ENCODE results near the gene SLC11A1.

SLC11A1 gene

GRCh38 chr2:218394298-218395089, 12.4 kb downstream of the SLC11A1 start:
- DNase-seq, result no peak

DNA sequence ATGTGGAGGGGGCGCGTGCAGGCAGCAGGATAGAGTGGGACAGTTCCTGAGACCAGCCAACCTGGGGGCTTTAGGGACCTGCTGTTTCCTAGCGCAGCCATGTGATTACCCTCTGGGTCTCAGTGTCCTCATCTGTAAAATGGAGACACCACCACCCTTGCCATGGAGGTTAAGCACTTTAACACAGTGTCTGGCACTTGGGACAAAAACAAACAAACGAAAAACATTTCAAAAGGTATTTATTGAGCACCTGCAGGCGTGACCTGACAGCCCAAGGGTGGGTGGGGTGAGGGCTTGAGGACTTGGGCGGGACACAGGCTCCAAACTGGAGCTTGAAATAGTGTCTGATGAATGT, 13.0 kb downstream of the SLC11A1 start:
- no peak for DNase-seq

DNA sequence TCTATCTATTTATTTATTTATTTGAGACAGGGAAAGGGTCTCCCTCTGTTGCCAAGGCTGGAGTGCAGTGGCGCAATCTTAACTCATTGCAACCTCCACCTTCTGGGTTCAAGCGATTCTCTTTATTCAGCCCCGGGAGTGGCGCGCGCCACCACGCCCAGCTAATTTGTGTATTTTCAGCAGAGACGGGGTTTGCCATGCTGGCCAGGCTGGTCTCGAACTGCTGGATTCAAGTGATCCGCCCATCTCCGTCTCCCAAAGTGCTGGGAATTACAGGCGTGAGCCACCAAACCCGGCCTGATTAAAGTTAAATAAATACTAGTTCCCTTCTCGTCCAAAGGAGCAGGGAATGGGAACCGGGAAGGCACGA, 13.4 kb downstream of the SLC11A1 start:
- no peak for DNase-seq

DNA sequence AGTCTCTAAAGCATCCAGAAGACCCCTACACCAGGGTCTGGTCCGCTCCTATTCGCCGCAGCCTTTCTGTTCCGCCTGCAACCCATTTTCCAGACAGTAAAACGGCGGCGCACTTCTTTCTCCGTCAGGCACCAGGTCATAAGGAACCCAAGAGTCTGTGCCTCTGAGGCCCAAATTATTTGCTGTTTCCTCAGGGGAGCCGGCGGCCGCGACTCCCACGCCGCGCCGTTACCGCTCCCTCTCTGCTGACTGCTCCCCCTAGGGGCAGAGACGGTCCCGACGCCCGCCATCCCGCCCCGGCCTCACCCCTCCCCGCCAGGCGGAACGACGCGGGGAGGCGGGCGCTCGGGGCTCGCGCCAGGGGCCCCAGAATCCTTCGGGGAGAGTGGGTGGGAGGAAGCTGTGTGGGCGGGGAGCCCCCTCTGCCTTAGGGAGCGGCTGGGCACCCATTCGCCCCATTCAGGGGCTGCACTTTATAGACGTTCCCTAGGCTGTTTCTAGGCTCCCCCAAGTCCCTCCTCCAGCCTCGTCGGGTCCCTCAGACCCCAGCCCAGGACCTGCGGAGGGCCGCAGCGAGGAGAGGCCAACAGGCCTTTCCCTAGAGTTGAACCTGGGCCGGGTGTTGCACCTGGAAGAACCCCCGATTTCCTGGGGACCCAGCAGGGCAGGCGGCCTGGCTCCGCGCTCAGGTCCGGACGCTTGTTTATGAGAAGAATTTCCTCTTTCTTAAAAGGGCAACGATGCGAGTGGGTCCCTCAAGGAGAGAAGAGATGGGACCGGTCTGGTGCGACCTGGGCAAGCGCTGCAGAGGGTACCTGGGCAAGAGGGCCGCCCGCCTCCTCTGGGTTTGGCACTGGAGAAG, 14.0 kb downstream of the SLC11A1 start:
- peak; percentile 99 for DNase-seq

DNA sequence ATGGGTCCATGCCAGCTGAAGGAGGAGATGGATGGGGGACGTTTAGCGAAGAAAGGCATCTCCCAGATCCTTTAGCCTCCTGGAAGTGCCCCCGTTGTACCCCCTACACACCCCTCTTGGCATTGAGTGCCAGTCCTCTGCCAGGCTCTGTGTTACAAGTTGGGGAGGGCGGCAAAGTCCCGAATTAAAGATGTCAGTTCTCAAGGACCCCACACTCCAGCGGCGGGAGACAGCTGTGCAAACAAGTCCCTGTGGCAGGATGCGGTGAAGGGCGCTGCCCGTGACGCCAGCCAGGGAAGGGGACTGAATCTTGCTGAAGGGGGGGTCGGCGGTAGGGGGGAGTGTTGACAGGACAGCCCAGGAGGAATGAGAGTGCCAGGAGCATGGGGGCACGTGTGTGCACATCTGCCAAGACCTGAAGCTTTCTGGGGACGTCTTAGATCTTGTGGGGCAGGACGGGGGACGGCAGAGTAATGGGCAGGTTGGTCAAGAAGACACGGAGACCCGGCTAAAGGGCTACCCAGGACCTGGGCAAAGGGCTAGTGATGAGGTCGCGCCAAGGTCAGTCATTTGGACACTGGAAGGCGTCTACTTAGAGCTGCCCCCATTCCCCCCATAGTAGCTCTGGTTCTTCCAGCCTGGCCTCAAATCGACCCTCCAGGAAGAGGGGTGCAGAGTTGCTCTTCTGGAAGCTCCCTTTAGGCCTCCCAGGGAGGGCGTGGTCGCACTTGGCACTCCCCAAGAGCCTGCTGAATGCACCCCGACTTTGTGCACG, 14.8 kb downstream of the SLC11A1 start:
- peak; percentile 83 for DNase-seq

DNA sequence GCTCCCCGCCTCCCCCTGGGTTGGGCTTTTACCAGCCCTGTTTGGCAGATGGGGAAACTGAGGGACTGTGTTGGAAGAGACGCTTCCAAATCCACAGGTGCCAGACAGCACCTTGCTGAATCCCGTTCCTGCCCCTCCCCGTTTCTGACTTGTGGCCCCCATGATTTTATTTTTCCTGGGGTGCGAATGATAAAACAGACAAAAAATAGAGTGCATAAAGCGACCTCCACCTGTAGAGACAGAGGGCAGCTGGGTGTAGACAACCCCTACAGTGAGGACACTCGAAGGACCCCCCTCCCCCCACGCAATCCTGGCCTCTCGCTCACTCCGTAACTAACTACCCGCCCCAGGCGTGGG, 15.4 kb downstream of the SLC11A1 start:
- no peak for DNase-seq

DNA sequence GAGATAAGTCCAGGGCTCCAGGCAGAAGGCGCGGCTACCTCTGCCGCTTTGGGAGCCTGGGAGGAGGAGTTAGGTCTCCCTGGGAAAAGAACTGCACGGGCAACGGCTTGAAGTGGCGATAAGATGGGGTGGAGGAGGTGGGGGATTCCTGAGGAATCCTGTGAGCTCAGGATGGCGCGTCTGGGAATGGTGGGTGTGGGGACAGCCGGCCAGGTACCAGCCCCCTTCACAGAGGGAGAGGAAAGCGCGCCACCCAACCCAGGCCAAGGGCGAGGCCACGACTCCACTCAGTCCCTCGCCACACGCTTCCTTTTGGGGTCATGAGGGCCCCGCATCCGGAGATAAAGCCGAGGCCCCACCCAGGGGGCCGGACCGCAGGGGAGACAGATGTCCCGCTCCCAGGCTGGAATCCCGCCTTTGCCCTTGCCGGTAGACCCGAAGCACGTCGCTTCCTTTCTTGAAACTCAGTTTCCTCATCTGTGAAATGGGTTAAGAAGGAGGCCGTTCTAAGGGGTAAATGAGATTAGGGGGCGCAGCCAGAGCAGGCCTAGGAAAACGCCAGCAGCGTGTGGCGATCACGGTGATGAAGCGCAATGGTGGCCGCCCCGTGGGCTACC, 15.9 kb downstream of the SLC11A1 start:
- DNase-seq, result peak; percentile 86

DNA sequence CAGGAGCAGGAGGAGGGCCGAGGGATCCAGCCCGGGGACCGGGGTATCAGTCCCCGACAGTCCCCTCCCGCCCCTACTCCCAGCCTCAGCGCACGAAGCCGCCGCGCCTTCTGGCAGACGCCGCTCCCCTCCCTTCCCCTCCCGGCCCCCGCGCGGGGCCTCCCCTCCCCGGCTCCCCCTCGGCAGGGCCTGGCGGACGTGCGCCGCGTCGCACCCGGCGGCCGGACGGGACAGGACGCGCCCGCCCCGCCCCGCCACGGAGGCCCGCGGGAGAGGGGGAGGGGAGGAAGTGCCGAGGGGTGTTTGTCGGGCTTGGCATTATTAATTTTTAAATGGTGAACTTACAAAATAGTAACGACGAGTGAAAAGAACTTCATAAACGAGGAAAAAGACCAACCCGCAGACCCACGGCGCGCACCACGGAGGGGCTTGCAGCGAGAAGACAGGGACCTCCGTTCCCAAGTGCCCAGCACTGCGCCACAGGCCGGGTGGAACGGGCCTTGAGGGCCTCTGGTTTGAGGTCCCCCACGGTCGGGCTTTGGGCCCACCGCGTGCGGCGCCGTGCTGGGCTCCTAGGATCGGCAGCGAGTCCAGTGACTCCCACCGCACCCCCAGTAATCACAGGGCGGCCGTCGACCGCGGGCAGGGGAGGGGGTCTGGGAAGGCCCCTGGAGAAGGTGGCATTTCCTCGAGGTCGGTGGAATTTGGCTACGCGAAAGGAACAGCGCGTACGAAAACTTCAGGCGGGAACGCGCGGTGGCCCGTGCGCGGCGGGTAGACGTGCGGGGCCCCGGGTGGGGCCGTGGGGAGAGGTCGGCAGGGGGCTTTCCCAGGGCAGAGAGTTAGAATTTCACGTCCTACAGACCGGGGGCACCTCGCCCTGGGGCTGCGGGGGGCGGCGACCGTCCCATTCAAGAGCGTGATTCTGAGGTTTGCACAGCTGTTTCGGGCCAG, 16.6 kb downstream of the SLC11A1 start:
- DNase-seq, result peak; percentile 91

DNA sequence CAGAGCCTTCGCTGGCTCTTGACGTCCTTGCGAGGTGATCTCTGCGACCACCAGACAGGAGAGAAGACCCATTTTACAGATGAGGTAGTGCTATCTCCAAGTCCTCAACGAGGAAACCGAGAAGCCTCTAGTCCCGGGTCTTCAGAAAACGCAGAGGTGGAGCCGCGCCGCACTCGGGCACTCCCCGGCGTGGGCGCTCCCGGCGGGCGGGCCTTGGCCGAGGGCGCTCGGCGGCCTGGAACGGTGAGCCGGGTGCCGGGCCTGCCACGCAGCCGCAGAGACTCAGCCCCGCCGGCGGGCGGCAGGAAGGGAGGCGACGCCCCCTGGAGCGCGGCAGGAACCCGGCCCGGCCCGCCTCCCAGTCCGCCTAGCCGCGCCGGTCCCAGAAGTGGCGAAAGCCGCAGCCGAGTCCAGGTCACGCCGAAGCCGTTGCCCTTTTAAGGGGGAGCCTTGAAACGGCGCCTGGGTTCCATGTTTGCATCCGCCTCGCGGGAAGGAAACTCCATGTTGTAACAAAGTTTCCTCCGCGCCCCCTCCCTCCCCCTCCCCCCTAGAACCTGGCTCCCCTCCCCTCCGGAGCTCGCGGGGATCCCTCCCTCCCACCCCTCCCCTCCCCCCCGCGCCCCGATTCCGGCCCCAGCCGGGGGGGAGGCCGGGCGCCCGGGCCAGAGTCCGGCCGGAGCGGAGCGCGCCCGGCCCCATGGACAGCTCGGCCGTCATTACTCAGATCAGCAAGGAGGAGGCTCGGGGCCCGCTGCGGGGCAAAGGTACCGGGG, 17.5 kb downstream of the SLC11A1 start, which contains the start of gene CTDSP1:
Gene CTDSP1 (plus strand): TSS at position 478 of the 776 bp plus-strand sequence. CDS start 223 bp downstream, at position 701.
- peak; percentile 98 for DNase-seq

DNA sequence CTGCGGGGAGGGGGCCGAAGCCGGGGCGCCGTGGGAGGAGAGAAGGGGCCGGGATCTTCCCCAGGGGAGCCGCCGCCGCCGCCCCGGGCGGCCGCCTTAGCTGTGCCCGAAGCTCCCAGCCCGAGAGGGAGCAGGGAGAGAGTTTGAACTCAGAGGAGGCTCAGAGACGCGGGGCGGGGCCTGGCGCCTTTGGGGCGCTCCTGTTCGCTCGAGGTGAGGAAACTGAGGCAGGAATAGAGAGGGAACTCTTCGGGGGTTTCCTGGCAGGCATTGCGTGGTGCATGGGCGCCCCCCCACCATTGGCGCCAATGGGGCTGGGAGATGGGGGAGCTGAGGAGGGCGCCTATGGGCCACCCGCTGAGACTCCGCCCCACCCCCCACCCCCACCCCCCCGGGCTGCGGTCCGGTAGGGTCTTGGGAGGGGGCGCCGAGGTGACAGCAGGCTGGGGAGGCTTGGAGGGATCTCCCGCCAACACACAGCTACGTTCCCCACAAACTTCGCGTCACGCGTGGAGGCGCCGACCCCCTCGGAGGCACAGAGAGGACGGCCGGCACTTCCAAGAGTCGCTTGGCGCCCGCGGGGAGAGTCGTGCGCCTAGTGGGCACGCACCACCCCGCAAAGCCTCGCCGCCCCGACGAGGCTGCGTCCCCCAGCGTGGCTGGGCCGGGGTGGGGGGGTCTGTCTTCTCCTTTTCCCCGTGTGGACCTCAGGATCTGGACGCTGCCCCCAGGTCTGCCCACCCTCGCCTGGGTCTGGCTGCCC, 18.3 kb downstream of the SLC11A1 start:
- DNase-seq, result peak; percentile 28

DNA sequence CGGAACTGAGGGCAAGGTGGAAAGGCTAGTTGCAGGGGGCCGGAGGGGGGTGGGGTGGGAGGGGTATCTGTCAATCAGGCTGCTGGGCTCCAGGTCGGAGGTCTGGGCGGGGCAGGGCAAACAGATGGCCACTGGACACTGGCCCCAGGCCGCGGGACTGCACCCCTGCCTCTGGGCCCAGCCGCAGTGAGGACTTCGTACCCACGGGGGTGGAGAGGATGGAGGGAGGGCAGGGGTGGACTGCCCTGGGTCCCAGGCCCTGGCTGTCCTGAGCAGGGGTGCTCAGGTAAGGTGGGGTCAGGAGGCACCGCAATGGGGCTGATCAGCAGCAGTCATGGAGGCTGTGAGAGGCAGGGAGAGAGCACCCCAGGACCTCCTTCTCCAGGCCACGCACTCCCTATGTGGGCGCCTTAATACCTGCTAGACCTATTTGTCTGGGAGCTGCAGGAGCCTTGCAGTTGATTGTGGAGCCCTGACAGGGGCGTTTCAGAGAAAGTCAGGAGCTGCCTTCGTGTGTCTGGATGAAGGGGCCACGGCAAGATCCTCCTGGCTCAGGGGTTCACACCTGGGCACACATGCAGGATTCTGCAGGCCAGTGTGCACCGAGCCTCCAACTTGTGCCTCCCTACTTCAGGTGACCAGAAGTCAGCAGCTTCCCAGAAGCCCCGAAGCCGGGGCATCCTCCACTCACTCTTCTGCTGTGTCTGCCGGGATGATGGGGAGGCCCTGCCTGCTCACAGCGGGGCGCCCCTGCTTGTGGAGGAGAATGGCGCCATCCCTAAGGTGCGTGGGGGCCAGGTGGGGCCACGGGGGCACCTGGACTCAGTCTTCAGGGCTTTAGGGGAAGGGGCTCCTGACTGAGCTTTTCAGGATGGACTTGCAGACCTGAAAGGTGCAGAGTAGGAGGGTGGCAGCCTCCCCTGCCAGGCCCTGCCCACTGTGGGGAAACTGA, 19.1 kb downstream of the SLC11A1 start:
- DNase-seq, result no peak

GRCh38 chr2:218401890-218402289, 19.8 kb downstream of the SLC11A1 start:
- no peak for DNase-seq

- no peak for DNase-seq
Measured at GRCh38 chr2:218402491-218402901, 20.4 kb downstream of the SLC11A1 start.

DNA sequence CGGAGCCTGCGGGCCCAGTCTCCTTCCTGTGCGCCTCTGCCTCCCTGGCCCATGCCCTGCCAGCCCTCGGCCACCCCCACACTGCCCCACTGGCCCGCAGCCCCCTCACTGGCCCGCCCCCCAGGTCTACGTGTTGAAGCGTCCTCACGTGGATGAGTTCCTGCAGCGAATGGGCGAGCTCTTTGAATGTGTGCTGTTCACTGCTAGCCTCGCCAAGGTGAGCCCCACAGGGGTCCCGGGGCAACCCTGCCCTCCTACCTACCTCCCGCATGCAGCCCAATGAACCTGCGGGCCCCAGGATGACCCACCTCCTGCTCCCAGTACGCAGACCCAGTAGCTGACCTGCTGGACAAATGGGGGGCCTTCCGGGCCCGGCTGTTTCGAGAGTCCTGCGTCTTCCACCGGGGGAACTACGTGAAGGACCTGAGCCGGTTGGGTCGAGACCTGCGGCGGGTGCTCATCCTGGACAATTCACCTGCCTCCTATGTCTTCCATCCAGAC, 20.9 kb downstream of the SLC11A1 start:
- no peak for DNase-seq

DNA sequence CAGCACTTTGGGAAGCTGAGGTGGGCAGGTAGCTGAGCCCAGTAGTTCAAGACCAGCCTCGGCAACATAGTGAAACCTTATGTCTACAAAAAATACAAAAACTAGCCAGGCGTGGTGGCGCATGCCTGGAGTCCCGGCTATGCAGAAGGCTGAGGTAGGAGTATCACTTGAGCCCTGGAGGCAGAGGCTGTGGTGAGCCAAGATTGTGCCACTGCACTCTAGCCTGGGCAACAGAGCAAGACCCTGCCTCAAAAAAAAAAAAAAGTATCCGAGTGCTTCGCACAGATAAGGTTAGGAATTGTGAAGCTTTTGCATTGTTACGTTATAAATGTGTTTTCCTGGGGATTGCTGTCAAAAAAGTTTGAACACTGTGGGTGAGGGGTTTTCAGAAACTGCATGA, 21.7 kb downstream of the SLC11A1 start:
- DNase-seq, result no peak

GRCh38 chr2:218404351-218405085, 22.4 kb downstream of the SLC11A1 start:
- no peak for DNase-seq

DNA sequence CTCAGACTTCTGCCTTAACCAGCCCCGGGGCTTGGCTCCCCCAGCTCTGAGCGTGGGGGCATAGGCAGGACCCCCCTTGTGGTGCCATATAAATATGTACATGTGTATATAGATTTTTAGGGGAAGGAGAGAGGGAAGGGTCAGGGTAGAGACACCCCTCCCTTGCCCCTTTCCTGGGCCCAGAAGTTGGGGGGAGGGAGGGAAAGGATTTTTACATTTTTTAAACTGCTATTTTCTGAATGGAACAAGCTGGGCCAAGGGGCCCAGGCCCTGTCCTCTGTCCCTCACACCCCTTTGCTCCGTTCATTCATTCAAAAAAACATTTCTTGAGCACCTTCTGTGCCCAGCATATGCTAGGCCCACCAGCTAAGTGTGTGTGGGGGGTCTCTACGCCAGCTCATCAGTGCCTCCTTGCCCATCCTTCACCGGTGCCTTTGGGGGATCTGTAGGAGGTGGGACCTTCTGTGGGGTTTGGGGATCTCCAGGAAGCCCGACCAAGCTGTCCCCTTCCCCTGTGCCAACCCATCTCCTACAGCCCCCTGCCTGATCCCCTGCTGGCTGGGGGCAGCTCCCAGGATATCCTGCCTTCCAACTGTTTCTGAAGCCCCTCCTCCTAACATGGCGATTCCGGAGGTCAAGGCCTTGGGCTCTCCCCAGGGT, 23.1 kb downstream of the SLC11A1 start:
- no peak for DNase-seq

All from fibroblast of skin of scalp (primary cell).